T-helper 2 cell treated with Interferon-gamma antibody and Interleukin-4, amounts not matched to agents 5 μg/mL and 100 μg/mL, for 36 hours (primary cell): ENCODE data around the gene RPS18.

Experiments used
- DNase-seq: peaks from one replicate; pipeline ENCODE4 v3.0.0; 2021; ENCODE audit warnings: low spot score
- H3K27ac Mint-ChIP-seq: one replicate; pipeline ENCODE4 v1.8.0; 2021; ENCODE audit warnings: mild to moderate bottlenecking, mixed read lengths
- H3K27me3 Mint-ChIP-seq: one replicate; pipeline ENCODE4 v1.8.0; 2021; ENCODE audit warnings: low read depth, mixed read lengths
- H3K36me3 Mint-ChIP-seq: one replicate; pipeline ENCODE4 v1.8.0; 2021; ENCODE audit warnings: low read depth, mixed read lengths
- H3K4me1 Mint-ChIP-seq: one replicate; pipeline ENCODE4 v1.8.0; 2021; ENCODE audit warnings: low read depth, mixed read lengths
- H3K4me3 Mint-ChIP-seq: one replicate; pipeline ENCODE4 v1.8.0; 2022; ENCODE audit warnings: mild to moderate bottlenecking, moderate library complexity, mixed read lengths
- H3K9me3 Mint-ChIP-seq: one replicate; pipeline ENCODE4 v1.8.0; 2021; ENCODE audit warnings: mixed read lengths

Gene RPS18

DNA sequence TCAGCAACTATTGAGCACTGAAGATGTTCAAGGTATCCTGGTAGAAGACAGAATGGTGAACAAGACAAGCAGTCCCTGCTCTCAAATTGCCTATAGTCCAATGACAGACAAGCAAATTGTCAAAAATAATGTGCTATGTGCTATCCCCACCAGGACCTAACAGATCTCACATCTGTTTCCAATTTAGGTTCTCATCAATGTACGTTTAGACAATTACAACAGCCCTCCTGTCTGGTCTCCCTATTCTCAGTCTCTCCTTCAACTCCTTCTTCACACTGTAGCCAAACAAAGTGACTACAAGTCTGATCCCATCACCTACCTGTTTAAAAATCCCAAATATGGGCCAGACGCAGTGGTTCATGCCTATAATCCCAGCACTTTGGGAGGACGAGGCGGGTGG is 34.5 kb downstream of the RPS18 start:
- Mint-ChIP-seq H3K27me3 (no peaks in the 10 kb centered on the region), H3K27ac (peak overlapping the region; percentile 2), H3K36me3 (peaks cover 44% of the 10 kb centered on the region), H3K4me3 (no peak overlapping the region), H3K9me3 (no peaks in the 10 kb centered on the region), H3K4me1 (peaks cover 21% of the 10 kb centered on the region)
- no peak for DNase-seq

DNA sequence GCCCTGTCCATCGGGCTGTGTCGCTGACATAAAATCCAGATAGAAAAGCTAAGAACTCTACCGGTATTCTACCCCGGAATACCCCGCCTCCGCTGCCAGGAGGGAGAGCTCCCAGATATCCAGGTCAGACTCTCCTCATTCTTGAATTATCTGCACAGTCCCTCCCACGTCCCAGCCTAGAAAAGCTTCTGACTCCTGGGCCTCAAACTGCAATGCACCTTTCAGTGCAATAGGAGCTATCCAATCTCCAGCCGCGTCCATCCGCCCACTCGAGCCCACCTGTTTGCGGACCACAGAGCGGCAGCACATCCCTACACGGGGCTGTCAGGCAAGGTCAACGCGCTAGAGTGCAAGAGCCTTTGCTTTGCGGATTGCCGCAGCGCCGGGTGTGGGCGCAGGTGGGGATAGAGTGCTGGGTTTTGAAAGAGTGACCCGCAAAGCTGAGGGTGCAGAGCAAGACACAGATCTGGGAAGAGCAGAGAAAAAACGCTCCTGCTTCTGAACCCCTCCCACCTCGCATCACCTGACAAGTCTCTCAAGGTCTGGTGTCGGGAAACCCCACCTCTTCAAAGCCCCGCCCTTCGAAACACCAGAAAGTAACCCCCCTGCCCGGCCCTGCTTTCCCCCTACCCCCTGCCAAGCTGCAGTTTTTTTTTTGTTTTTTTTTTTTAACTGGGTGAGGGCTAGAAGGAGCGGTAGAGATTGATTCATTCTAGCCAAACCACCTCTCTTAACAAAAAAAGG is 40.7 kb downstream of the RPS18 start:
- Mint-ChIP-seq H3K9me3 (no peaks in the 10 kb centered on the region), H3K4me1 (peaks cover 37% of the 10 kb centered on the region), H3K36me3 (peaks cover 44% of the 10 kb centered on the region), H3K27ac (peak overlapping the region; percentile 96), H3K27me3 (no peaks in the 10 kb centered on the region), H3K4me3 (peak overlapping the region; percentile 95)
- peak; percentile 78 for DNase-seq

DNA sequence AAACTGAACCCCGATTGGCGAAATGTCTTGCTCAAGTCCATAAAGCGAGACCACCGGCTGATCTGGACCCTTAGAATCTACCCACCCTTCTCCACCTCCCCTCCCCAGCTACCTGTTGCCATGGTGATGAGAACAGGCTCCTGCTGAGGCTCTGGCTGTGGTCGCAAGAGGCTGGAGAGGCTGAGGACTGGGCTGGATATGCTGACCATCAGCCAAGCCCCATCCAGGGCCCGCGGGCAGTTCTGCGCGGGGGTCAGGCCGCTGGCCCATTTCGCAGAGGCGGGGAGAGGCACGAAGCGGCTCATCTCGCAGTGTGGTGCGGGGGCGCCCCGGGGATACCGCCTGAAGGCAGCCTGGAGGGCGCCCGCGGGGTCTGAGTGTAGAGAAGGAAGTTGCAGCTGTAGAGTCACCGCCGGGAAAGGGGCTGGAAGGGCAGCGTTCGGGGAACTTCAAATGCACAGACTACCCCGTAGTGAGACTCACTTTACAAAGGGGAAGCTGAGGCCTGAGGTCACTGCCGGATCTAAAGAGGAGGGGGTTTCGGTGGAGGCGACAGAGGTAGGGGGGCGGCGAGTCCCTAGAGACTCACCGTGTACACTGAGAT is 41.3 kb downstream of the RPS18 start:
- Mint-ChIP-seq H3K4me1 (peaks cover 40% of the 10 kb centered on the region), H3K27ac (peak overlapping the region; percentile 96), H3K36me3 (peaks cover 47% of the 10 kb centered on the region), H3K27me3 (no peaks in the 10 kb centered on the region), H3K4me3 (peak overlapping the region; percentile 95), H3K9me3 (no peaks in the 10 kb centered on the region)
- peak; percentile 53 for DNase-seq

DNA sequence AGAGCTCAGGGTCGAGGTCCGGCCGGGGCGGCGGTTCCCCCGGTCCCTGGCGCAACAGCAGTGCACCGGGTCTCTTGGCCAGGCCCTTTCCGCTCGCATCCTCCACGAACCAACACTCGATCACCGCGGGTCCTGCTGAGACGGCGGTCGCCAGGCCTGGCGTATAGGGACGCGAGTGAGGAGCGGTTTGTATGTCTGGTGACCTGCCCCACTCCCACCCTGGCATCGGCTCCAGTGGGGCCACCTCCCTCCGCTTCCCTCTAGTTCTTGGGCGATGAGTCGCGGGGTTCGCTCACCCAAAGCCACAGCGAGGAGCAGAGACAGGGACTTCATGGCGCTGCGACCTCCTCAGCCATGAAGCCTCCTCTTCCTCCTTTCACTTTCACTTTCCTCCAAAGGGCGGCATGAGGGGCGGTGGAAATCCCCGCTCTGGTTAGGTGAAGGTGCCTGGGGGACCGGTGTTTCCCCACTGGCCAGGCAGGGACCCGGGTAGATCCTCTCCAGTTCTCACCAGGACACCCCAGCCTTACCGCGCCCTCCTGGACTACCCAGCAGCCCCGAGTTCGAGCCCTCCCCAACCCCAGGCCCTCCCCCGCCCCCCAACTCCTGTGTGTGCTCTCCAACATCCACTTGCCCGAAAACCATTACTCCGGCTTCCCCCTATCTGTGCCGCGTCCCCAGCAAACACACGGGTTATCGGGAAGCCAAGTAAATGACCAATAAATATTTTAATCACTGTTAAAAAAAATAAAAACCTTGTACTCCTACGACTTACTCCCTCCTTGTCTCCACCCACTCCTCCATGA is 42.0 kb downstream of the RPS18 start, which contains the start of gene TAPBP:
Gene TAPBP, minus strand, starts transcription at position 370 of the 806 bp plus-strand sequence. Its CDS starts 37 bp downstream, at position 333.
- peak within 1 kb of the TSS; percentile 96 for H3K27ac Mint-ChIP-seq
- H3K36me3 Mint-ChIP-seq, result peaks cover 47% of the 10 kb centered on the region
- H3K4me1 Mint-ChIP-seq, result peaks cover 41% of the 10 kb centered on the region
- DNase-seq, result peak; percentile 88
- H3K9me3 Mint-ChIP-seq, result no peaks in the 10 kb centered on the region
- peak within 1 kb of the TSS; percentile 95 for H3K4me3 Mint-ChIP-seq
- H3K27me3 Mint-ChIP-seq, result no peaks in the 10 kb centered on the region

DNA sequence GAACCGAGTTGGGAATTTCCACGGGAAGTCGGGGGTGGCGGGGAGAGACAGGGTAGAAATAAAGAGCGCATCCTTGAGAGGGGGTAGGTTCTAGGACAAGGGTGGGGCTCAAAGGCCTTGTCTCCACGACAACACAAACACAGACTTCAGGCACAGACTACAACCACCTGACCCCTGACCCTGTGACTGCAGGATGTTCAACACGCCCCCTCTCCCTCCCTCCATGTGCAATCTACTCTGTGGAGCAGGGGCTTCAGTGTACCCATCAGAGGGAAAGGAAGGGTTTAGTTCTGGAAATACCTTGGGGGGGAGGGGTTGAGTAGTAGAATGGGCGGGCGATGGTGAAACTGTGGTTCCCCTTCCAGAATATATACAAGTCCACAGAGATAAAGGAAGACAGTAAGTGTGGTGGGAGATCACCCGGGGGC is 42.7 kb downstream of the RPS18 start:
- H3K36me3 Mint-ChIP-seq, result peaks cover 51% of the 10 kb centered on the region
- peak overlapping the region; percentile 96 for H3K27ac Mint-ChIP-seq
- DNase-seq, result peak; percentile 74
- H3K9me3 Mint-ChIP-seq, result no peaks in the 10 kb centered on the region
- peak overlapping the region; percentile 95 for H3K4me3 Mint-ChIP-seq
- H3K4me1 Mint-ChIP-seq, result peaks cover 44% of the 10 kb centered on the region
- H3K27me3 Mint-ChIP-seq, result no peaks in the 10 kb centered on the region

DNA sequence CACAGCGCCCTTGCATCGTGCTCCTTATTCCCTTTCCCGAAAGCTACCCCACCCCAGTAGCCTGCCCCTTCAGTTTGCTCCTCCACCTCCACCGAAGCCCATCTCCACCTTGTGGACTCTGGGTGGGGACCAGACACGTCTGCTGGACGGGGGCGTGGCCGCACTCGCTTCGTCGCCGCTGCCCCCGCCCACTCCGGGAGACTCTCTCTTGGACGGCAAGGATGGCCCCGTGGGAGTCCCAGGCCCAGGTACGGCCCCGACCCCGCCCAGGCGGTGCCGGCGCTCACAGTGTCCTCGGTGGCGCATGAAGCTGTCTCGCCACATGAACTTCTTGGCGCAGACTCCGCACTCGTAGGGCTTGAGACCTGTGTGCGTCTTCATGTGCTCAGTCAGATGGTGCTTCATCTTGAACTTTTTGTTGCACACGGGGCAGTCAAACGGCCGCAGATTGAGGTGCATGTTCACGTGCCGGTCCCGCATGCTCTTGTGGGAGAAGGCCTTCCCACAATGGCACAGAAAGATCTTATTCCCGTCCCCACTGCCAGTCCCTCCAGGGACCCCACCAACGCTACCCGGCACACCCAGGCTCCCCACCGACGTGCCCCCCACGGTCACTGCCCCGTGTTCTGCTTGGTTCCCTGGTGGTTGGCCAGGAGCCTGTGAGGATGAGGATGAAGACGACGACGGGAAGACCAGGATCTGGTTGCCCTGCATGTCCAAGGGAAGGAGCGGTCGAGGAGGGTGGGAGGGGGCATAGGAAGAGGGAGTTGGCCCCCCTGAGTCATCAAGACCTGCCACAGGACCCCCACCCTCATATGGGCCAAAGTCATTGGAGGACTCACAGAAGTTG is 43.3 kb downstream of the RPS18 start:
- Mint-ChIP-seq H3K4me3 (peak overlapping the region; percentile 95), H3K27ac (peak overlapping the region; percentile 96), H3K4me1 (peaks cover 50% of the 10 kb centered on the region), H3K27me3 (no peaks in the 10 kb centered on the region), H3K36me3 (peaks cover 57% of the 10 kb centered on the region), H3K9me3 (no peaks in the 10 kb centered on the region)
- no peak for DNase-seq

DNA sequence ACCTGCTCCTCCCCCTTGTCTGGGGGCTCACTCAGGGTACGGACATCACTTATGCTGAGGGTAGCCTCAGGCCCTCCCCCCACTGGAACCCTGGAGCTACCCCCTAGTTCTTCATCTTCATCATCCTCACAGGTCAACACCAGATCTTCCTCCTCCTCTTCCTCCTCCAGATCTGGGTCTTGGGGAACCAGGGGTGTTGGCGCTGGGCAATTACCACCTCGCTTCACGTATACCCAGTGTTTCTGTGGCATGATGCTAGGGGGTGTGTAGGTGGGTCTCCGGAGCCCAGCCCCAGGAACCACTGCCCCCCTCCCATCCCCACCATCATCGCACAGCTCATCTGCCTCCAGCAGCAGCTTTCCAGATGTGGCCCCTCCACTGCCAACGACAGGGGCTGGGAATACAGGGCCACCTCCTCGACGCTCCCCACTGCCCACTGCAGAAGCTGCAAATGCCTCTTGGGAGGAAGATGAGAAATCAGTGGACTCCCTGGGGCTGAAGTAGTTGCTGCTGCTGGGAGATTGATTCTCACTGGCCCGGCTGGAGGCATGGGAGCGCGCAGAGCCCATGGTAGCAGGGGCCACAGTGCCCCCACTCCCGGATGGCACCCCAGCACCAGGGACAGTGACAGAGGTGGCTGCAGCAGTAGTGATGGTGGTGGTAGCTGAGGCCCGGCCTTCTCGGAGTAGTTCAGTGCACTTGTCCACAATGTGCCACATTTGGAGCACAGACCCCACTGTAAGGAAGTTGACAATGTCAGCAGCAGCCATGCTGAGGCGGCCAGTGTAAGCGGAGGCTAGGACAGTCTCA is 44.1 kb downstream of the RPS18 start:
- no peaks in the 10 kb centered on the region for H3K27me3 Mint-ChIP-seq
- no peaks in the 10 kb centered on the region for H3K9me3 Mint-ChIP-seq
- peak overlapping the region; percentile 95 for H3K4me3 Mint-ChIP-seq
- peaks cover 60% of the 10 kb centered on the region for H3K36me3 Mint-ChIP-seq
- peak overlapping the region; percentile 79 for H3K27ac Mint-ChIP-seq
- H3K4me1 Mint-ChIP-seq, result peaks cover 54% of the 10 kb centered on the region
- no peak for DNase-seq

DNA sequence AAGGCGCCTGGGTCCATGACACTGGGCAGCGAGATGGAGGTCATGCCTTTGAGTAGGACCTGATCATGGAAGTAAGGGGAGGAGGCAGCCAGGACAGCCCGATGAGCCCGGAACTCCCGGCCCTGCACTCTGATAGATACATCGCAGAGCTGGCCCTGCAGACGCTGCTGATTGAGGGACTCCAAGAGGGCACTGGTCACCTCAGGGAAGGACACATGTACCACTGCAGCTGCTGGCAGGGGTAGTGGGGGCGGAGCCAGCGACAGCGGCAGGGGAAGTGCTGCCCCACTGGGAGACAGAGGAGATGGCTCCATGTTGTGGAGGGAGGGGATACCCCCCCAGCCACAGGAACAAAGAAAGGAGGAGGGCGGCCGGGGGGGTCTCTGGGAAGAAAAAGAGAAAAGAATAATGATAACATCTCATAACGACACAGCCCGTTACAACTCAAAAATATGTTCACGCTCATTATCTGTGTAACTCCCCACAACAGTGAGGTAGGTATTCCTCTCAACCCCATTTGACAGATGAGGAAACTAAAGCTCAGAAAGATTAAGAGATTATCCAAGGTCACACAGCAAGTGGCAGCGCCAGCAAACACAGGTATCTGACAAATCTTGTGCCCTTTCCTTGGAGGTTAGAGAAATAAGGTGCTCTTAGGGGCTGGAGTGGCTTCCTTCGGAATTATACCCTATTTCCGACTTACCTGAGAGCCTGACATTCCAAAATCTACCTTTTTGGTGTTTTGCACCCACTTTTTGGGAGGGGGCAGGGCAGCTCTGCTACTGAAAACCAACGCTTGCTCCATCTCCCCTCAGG is 44.9 kb downstream of the RPS18 start:
- Mint-ChIP-seq H3K27ac (peak overlapping the region; percentile 79), H3K9me3 (no peaks in the 10 kb centered on the region), H3K27me3 (no peaks in the 10 kb centered on the region), H3K4me3 (peak overlapping the region; percentile 95), H3K36me3 (peaks cover 61% of the 10 kb centered on the region), H3K4me1 (peaks cover 55% of the 10 kb centered on the region)
- DNase-seq, result no peak

DNA sequence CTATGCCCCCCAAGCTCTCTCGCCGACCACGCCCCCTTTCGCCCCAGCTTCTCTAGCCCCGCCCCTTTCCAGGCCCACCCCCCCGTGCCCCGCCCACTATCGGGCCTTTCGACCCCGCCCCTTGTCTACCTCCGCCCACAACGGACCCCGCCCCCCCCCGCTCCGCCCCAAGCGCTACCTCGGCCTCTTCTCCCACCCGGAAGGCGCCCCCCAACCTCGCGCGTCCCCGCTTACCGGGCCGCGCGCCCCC is 45.5 kb downstream of the RPS18 start:
- Mint-ChIP-seq H3K36me3 (peaks cover 60% of the 10 kb centered on the region), H3K4me1 (peaks cover 53% of the 10 kb centered on the region), H3K9me3 (no peaks in the 10 kb centered on the region), H3K27me3 (no peaks in the 10 kb centered on the region), H3K27ac (peak overlapping the region; percentile 79), H3K4me3 (peak overlapping the region; percentile 96)
- DNase-seq, result no peak

DNA sequence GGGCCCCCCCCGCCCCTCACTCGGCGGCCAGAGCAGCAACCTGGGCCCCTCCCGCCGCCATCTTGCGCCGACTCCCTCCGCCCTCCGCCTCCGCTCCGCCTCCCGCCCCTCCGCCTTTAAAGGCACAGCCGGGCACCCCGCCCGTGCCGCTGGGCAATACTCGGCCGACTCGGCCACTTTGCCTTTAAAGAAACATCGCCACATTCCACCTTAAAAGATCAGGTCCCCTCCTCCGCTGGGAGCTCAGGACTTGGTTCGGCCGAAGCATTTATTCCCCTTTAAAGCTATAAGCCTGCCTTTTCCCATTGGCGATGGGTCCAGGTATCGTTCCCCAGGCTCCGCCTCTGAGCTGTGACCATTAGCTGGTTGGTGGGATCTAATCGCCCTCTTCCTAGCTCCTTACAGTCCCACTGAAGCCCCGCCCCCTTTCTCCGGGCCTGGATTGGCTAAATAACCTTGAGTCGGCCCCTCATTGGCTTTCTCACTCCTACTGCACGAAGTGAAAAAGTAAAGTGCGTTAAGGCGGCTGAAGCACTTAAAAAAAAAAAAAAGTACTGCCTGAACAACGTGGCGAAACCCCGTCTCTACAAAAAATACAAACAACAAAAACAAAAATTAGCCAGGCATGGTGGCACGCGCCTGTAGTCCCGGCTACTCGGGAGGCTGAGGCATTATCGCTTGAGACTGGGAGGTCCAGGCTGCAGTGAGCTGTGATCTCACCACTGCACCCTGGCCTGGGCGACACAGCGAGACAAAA is 46.0 kb downstream of the RPS18 start, which contains the start of gene ZBTB22:
Gene ZBTB22, minus strand, starts transcription at position 76 of the 757 bp plus-strand sequence. CDS start 828 bp downstream, outside the sequence.
- peak; percentile 95 for DNase-seq
- Mint-ChIP-seq H3K4me3 (peak within 1 kb of the TSS; percentile 96), H3K4me1 (peaks cover 52% of the 10 kb centered on the region), H3K27ac (peak within 1 kb of the TSS; percentile 96), H3K36me3 (peaks cover 60% of the 10 kb centered on the region), H3K27me3 (no peaks in the 10 kb centered on the region), H3K9me3 (no peaks in the 10 kb centered on the region)

DNA sequence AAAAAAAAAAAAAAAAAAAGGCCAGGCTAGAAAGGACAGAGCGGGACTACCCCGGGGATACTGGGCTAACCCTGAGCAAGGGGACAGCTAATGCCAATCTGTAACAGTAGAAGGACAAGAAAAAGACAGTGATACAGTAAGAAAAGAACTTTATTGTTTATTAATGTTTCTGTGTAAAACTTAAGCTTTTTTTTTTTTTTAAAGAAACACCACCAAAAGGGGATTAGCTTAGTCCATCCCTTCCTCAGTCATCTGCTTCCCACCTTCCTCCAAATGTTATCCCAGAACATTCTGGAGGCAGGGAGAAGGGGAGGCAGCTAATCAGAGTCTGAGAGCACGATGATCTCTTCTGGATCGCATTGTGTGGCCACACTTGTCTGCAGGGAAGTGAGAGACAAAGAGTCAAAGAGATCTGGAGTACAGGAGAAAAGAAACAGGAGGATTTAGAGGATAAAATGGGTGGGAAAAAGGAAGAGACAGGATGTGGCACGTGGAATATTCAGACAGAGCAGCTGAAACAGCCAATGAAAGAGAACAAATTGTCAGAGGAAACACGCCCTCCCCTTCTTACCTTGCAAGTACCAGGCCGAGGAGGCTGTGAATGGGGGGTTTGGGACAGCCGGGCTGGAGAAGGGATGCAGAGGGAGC is 46.7 kb downstream of the RPS18 start:
- no peak for DNase-seq
- Mint-ChIP-seq H3K4me1 (peaks cover 56% of the 10 kb centered on the region), H3K27me3 (no peaks in the 10 kb centered on the region), H3K9me3 (no peaks in the 10 kb centered on the region), H3K4me3 (peak overlapping the region; percentile 96), H3K27ac (peak overlapping the region; percentile 96), H3K36me3 (peaks cover 55% of the 10 kb centered on the region)
